Liver (tissue), 9 donors: ENCODE data around the gene AP2A2. TPM values are rescaled to one million over a fixed set of nuclear protein-coding genes. Genes with fewer than 3 reads are reported as not detected.

ENCODE experiments used
- DNase-seq: peaks from one replicate; pipeline ENCODE4 v3.0.0-alpha.2; 2017; ENCODE audit warnings: low spot score
- H3K27ac ChIP-seq, 2 donors: one replicate each; pipeline ENCODE4 v1.7.0; 2013; ENCODE audit warnings: inconsistent platforms in 2 of 2, low read length in 2 of 2, control low read depth in 1 of 2, low read depth in 1 of 2, mild to moderate bottlenecking in 1 of 2
- H3K27me3 ChIP-seq, 4 donors: one replicate each; pipeline versions ENCODE4 v1.6.1 to v1.7.0; 2013; ENCODE audit warnings: low read length in 3 of 4, inconsistent platforms in 1 of 4, mild to moderate bottlenecking in 1 of 4, moderate library complexity in 1 of 4; ENCODE audit not compliant: control insufficient read depth in 4 of 4, insufficient read depth in 4 of 4
- H3K36me3 ChIP-seq, 4 donors: one replicate each; pipeline versions ENCODE4 v1.6.1 to v1.7.0; 2013; ENCODE audit warnings: low read length in 3 of 4, mild to moderate bottlenecking in 3 of 4, low read depth in 1 of 4, moderate library complexity in 1 of 4; ENCODE audit not compliant: control insufficient read depth in 4 of 4, insufficient read depth in 3 of 4
- H3K4me1 ChIP-seq, 4 donors: one replicate each; pipeline versions ENCODE4 v1.6.1 to v1.7.0; 2013; ENCODE audit warnings: low read length in 3 of 4, mild to moderate bottlenecking in 3 of 4, moderate library complexity in 1 of 4; ENCODE audit not compliant: control insufficient read depth in 4 of 4, insufficient read depth in 4 of 4
- H3K4me3 ChIP-seq, 3 donors: one replicate each; pipeline versions ENCODE4 v1.6.1 to v1.7.0; 2013; ENCODE audit warnings: low read length in 3 of 3, control low read depth in 1 of 3, low read depth in 1 of 3, mild to moderate bottlenecking in 1 of 3
- H3K9ac ChIP-seq, 2 donors: one replicate each; pipeline ENCODE4 v1.7.0; 2013; ENCODE audit warnings: low read length in 2 of 2, mild to moderate bottlenecking in 2 of 2, moderate library complexity in 2 of 2, control low read depth in 1 of 2, low read depth in 1 of 2
- H3K9me3 ChIP-seq, 4 donors: one replicate each; pipeline versions ENCODE4 v1.6.1 to v1.7.0; 2013; ENCODE audit warnings: low read length in 3 of 4; ENCODE audit not compliant: control insufficient read depth in 4 of 4
- FOXA1 ChIP-seq: IDR thresholded peaks from 2 replicates; pipeline ENCODE4 v1.6.1; 2016; ENCODE audit warnings: antibody characterized with exemption
- FOXA2 ChIP-seq: IDR thresholded peaks from 2 replicates; pipeline ENCODE4 v1.6.1; 2016; ENCODE audit warnings: antibody characterized with exemption
- GABPA ChIP-seq, 2 donors: IDR thresholded peaks in 1 of 2; conservative IDR thresholded peaks in 1 of 2; 2 replicates each; pipeline ENCODE4 v1.6.1; 2016; ENCODE audit warnings: antibody characterized with exemption in 2 of 2, mild to moderate bottlenecking in 1 of 2, moderate library complexity in 1 of 2
- HNF4A ChIP-seq, 2 donors: conservative IDR thresholded peaks; 2 replicates each; pipeline ENCODE4 v1.6.1; 2016; ENCODE audit warnings: antibody characterized with exemption in 2 of 2, mild to moderate bottlenecking in 2 of 2
- HNF4G ChIP-seq: IDR thresholded peaks from 2 replicates; pipeline ENCODE4 v1.6.1; 2016; ENCODE audit warnings: antibody characterized with exemption
- JUND ChIP-seq, 2 donors: IDR thresholded peaks; 2 replicates each; pipeline ENCODE4 v1.6.1; 2016; ENCODE audit warnings: antibody characterized with exemption in 2 of 2
- WGBS: extraction: QIAGEN DNeasy Blood & Tissue Kit; methylation state at CpG from one replicate; pipeline ENCODE4 v1.1.7; 2013; 5-methylcytosine and 5-hydroxymethylcytosine counted together
- polyA plus RNA-seq, 2 donors: library from polyadenylated mRNA; stranded (reverse) in 1 of 2; unstranded in 1 of 2; fragments of 200-250 nt in 1 of 2; fragments of >200 nt in 1 of 2; fragmentation: Nextera tagmentation in 1 of 2; extraction: Ambion mirVana in 1 of 2; gene quantifications; one replicate each; pipeline versions ENCODE4 v1.2.1 to v1.2.3, GENCODE V29; 2013 to 2015
- total RNA-seq, 2 donors: library from RNA; depleted of rRNA; stranded (reverse); fragments of >200 nt; gene quantifications; one replicate each; pipeline ENCODE4 v1.2.3, GENCODE V29; 2014
- TF ChIP-seq, protein P1 (sequence below): IDR thresholded peaks from 2 replicates; pipeline ENCODE4 v1.6.1; 2016; ENCODE audit warnings: antibody characterized with exemption, mild to moderate bottlenecking
- TF ChIP-seq, protein P2 (sequence below): IDR thresholded peaks from 2 replicates; pipeline ENCODE4 v1.6.1; 2016; ENCODE audit warnings: antibody characterized with exemption
- TF ChIP-seq, protein P3 (sequence below): IDR thresholded peaks from 2 replicates; pipeline ENCODE4 v1.6.1; 2016; ENCODE audit warnings: antibody characterized with exemption
- TF ChIP-seq, protein P4 (sequence below): IDR thresholded peaks from 2 replicates; pipeline ENCODE4 v1.6.1; 2016; ENCODE audit warnings: antibody characterized with exemption
- donor health status: healthy.
- donor health status: healthy.
- donor health status: healthy.
- donor health status: healthy.
- donor health status: healthy.

AP2A2 gene
- total and polyA plus RNA-seq, 4 donors = 20.5 to 39.7 (median 23.8) TPM

DNA sequence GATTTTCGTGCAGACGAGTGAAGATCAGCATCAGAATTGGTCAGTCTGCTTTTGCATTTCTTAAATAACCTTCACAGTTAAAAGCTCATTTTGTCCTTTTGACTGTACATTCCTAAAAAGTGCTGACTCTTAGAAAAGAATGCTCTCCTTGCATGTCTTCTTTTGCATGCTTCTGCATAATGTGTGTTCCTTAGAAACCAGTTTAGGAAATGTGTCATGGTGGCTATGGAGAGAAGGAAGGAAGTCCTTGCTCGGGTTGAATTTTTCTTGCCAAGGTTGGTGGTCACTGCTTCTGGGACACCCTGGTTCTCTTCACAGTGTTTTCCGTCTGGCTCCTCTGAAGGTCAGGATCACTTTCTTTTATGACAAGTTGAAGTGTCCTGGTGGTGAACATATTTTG is 6.8 kb downstream of the AP2A2 start (continued):
- TF ChIP-seq, protein P1, sequence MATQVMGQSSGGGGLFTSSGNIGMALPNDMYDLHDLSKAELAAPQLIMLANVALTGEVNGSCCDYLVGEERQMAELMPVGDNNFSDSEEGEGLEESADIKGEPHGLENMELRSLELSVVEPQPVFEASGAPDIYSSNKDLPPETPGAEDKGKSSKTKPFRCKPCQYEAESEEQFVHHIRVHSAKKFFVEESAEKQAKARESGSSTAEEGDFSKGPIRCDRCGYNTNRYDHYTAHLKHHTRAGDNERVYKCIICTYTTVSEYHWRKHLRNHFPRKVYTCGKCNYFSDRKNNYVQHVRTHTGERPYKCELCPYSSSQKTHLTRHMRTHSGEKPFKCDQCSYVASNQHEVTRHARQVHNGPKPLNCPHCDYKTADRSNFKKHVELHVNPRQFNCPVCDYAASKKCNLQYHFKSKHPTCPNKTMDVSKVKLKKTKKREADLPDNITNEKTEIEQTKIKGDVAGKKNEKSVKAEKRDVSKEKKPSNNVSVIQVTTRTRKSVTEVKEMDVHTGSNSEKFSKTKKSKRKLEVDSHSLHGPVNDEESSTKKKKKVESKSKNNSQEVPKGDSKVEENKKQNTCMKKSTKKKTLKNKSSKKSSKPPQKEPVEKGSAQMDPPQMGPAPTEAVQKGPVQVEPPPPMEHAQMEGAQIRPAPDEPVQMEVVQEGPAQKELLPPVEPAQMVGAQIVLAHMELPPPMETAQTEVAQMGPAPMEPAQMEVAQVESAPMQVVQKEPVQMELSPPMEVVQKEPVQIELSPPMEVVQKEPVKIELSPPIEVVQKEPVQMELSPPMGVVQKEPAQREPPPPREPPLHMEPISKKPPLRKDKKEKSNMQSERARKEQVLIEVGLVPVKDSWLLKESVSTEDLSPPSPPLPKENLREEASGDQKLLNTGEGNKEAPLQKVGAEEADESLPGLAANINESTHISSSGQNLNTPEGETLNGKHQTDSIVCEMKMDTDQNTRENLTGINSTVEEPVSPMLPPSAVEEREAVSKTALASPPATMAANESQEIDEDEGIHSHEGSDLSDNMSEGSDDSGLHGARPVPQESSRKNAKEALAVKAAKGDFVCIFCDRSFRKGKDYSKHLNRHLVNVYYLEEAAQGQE = no peak
- TF ChIP-seq FOXA2 (no peak), HNF4G (no peak), JUND (IDR thresholded peaks at IDR 0.05) (no peak), HNF4A (conservative IDR thresholded peaks at IDR 0.05) (no peak)
- TF ChIP-seq, protein P2, sequence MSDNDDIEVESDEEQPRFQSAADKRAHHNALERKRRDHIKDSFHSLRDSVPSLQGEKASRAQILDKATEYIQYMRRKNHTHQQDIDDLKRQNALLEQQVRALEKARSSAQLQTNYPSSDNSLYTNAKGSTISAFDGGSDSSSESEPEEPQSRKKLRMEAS = no peak

DNA sequence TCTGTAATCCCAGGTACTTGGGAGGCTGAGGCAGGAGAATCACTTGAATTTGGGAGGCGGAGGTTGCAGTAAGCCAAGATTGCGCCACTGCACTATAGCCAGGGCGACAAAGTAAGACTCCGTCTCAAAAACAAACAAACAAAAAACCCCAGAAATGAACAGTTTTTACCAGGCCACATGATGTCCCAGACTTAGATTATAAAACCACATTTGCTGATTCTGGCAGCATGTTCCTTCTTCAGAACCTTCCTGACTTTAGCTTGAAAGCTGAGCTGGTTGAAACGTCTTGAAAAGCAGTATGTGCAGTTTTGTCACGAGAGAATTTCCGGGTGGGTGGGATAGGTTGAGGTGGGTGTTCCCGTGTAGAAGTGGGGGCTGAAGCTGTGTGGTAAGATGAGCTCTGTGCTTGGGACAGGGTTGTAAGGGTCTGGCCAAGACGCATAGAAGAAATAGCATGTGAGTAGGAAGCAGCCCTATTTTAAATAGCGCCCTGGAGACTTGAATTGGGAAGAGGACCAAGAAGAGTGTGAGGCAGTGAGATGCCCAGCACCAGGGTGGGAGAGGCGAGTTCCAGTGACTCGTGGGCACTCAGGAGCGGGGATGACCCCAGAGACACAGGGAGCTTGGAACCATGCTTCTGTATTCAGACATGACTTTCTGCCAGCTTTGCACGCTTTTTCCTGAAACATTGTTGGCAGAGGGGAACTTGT is 7.6 kb downstream of the AP2A2 start:
- no peak for DNase-seq
- Histone ChIP-seq H3K27me3 (no peaks in the 10 kb centered on the region), H3K36me3 (no peaks in the 10 kb centered on the region), H3K27ac (peak overlapping the region; percentile 23 to 39), H3K4me3 (no peak overlapping the region), H3K4me1 (peaks cover 7 to 55% (median 48%) of the 10 kb centered on the region in 4 donors), H3K9me3 (no peaks in the 10 kb centered on the region), H3K9ac (no peak overlapping the region)
- TF ChIP-seq, protein P1 = no peak
- no peak for TF ChIP-seq HNF4A (conservative IDR thresholded peaks at IDR 0.05)
- TF ChIP-seq FOXA1 = no peak
- TF ChIP-seq, protein P3, sequence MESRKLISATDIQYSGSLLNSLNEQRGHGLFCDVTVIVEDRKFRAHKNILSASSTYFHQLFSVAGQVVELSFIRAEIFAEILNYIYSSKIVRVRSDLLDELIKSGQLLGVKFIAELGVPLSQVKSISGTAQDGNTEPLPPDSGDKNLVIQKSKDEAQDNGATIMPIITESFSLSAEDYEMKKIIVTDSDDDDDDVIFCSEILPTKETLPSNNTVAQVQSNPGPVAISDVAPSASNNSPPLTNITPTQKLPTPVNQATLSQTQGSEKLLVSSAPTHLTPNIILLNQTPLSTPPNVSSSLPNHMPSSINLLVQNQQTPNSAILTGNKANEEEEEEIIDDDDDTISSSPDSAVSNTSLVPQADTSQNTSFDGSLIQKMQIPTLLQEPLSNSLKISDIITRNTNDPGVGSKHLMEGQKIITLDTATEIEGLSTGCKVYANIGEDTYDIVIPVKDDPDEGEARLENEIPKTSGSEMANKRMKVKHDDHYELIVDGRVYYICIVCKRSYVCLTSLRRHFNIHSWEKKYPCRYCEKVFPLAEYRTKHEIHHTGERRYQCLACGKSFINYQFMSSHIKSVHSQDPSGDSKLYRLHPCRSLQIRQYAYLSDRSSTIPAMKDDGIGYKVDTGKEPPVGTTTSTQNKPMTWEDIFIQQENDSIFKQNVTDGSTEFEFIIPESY = no peak
- TF ChIP-seq, protein P4, sequence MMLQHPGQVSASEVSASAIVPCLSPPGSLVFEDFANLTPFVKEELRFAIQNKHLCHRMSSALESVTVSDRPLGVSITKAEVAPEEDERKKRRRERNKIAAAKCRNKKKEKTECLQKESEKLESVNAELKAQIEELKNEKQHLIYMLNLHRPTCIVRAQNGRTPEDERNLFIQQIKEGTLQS = no peak
- TF ChIP-seq GABPA (IDR thresholded peaks at IDR 0.05 in 1 of 2, conservative IDR thresholded peaks at IDR 0.05 in 1 of 2) = no peak
- 65% methylated on average over 14 of the region's 14 CpGs for WGBS
